HG02938 (cell line): ENCODE data around the gene SCNN1B.
"Not testable (repeated sequence)": the region's sequence is repeated elsewhere in the genome, so short reads cannot be mapped to it uniquely, and the experiment has no call there.

Experiments
- ATAC-seq: cut with Tn5 transposase; IDR thresholded peaks from one replicate; pipeline ENCODE4 v1.9.1; 2021; ENCODE audit warnings: mild to moderate bottlenecking, moderate library complexity; ENCODE audit not compliant: unreplicated experiment

Gene SCNN1B

DNA sequence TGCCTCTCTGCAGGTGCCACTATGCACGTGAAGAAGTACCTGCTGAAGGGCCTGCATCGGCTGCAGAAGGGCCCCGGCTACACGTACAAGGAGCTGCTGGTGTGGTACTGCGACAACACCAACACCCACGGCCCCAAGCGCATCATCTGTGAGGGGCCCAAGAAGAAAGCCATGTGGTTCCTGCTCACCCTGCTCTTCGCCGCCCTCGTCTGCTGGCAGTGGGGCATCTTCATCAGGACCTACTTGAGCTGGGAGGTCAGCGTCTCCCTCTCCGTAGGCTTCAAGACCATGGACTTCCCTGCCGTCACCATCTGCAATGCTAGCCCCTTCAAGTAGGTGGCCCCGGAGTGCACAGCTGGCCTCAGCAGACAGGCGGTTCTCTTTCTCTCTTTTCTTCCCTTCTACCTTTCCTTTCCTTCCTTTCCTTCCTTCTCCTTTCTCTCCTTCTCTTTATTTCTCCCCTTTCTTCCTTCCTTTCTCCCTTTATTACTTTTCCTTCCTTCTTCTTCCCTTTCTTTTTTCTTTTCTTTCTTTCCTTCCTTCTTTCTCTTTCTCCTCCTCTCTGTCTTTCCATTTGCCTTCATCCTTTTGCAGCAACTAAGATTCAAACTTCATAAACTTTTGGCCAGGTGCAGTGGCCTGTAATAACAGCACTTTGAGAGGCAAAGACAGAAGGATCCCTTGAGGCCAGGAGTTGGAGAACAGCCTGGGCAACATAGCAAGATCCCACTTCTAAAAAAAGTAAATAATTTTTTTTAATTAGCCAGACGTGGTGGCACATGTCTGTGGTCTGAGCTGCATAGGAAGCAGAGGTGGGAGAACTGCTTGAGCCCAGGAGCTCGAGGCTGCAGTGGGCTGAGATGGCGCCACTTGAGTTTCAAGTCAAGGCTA lies 46.7 kb downstream of the SCNN1B start:
- ATAC-seq = no peak

- ATAC-seq = no peak
These were observed 49.3 kb downstream of the SCNN1B start for GRCh38 chr16:23351360-23351759.

DNA sequence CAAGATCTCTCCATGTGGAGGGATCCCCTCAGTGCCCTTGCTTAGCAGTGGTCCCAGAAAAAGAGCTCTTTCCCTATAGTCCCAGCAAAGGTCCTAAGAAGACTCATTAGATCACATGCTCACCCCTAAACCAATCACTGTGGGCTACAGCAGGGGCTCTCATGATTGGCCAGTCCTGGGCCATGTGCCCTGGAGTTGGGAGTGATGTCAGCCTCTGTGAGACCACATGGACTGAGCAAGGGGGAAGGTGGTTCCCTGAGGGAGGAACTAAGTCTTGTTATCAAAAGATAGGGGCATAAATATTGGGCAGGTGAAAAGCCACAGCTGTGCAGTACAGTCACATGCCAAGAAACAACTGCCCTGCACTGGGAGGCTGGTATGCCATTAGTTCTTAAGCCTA lies 51.3 kb downstream of the SCNN1B start:
- no peak for ATAC-seq

DNA sequence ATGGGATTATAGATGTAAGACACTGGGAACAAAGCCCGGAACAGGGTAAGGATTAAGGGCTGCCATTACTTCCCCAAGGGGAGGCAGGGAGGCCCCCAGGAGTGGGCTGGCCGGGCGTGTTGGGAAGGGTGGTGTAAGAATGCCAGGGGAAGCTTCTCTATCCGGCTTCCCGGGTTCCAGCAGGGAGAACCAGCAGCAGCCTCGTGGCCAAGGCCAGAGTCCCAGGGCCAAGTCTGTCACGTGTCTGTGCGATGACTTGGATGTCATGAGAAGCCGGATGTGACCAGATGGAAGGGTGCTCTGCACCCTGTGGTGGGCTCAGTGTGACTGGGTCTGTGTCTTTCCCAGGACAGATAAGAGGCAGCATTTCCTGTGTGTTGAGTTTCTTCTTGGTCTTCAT lies 52.1 kb downstream of the SCNN1B start:
- no peak for ATAC-seq

DNA sequence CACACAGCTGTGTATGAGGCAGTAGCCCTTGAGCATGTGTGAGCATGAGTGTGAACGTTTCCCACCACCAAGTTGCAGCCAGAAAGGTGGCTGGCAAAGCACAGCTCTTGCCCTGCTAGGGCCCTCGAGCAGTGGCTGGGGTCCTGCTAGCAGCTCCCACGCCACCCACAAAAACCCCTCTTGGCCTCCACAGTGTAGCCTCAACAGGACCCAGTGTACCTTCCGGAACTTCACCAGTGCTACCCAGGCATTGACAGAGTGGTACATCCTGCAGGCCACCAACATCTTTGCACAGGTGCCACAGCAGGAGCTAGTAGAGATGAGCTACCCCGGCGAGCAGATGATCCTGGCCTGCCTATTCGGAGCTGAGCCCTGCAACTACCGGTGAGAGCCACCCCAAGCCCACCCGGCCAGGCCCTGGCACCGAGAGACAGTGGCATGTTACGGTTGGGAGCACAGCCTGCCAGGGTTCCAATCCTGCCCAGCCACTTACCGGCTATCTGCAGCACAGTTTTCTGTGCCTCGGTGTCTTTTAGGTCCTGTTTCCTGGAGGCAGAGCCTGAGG lies 53.1 kb downstream of the SCNN1B start:
- no peak for ATAC-seq

DNA sequence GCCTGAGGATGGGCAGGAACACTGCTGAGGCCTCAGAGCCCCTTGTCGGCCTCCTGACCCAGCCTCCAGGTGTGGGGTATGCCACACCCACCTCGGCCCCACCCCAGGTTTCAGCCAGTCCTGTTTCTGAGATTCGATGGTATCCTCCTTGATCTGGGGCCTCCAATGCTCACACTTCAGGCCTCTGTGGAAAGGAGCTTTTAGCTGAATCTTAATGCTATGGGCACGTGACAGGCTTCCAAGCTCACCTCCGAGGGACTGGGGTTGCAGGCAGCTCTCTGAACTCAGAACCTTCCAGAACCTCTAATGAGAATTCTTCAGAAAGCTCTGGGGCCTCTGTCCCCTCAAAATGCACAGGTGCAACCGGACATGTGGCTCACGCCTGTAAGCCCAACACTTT lies 54.8 kb downstream of the SCNN1B start:
- no peak for ATAC-seq

DNA sequence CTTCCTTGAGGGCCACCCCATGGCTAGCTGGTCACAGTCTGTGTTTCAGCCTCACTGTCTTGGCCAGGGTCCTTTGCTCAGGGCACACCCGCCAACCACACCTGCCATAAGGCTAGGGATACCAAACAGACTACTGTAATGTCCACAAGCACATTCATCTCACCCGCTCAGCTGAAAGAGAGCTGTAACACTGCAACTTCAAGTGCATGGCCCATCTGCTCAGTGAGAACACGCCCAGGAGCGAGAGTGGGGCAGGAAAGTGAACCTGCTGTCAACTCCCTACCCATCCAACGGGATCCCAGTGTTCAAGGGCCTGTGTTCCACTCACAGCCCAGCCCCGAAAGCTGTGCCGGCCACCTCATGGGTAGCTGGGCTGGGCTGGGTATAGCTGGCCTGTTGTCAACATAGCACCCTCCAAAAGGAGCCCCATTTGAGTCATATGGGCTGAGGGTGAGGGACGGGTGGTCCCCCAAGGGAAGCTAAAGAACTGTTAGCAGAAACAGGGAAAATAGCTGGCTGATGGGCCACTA lies 55.7 kb downstream of the SCNN1B start:
- no peak for ATAC-seq

DNA sequence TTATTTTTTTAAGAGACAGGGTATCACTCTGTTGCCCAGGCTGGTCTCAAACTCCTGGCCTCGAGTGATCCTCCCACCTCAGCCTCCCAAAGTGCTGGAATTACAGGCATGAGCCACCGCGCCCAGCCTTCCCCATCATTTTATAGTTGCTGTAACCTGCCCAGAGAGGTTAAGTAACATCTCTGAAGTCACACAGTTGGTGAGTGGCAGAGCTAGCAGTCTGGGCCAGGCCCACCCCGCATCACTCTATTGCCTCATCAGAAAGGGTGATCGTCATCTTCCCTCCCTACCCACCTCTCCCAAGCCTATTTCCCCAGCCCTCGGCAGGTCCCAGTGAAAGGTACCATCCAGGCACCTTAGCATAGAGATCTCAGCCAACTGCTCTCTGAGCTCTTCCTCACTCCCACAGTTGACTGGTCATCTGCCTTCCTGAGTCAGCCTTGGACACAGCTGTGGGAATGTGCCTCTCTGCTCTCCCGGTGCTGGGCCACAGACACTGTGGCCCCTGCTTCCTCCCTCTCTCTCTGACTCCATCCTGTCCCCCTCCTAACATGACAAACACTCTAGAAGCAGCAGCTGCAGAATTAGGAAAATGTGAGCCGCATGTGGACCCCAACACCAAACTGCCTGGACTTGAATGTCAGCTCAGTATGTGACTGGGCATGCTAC lies 57.1 kb downstream of the SCNN1B start:
- ATAC-seq = no peak

DNA sequence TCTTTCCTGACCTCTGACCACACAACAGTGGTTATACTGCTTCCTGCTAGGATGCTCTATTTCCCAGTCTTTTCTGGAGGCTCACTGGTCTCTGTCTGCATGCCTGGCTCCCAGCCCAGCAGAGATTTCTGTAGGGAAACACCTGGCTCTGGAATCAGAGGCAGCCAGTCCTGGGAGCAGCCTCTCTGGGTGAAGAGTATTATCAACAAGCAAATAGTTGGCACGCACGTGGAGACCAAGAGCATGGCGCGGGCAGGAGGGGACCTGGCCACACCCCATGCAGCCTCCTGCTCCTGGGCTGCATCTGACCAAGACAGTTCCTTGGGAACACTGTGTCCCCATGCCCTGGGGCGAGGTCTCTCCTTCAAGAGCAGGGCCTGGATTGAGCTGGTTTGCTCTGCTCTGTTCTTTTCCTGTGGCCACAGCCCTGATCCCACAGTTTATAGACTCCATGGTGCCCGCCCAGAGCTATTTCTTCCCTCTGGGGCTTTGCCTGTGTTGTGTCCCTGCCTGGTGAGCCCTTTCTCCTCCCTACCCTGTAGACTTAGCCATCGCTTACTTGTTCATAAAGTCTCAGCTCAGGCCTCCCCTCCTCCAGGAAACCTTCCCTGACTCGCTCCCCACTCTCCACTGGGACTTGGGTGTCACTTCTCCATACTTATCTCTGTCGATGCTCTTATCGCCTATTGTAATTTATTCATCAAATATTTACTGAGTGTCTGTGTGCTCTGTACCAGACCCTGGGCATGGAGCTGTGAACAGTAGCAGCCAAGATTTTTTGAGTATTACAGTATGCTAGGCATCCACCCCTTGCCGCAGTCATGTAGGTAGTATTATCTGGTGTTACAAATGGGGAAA lies 60.6 kb downstream of the SCNN1B start:
- ATAC-seq = no peak

DNA sequence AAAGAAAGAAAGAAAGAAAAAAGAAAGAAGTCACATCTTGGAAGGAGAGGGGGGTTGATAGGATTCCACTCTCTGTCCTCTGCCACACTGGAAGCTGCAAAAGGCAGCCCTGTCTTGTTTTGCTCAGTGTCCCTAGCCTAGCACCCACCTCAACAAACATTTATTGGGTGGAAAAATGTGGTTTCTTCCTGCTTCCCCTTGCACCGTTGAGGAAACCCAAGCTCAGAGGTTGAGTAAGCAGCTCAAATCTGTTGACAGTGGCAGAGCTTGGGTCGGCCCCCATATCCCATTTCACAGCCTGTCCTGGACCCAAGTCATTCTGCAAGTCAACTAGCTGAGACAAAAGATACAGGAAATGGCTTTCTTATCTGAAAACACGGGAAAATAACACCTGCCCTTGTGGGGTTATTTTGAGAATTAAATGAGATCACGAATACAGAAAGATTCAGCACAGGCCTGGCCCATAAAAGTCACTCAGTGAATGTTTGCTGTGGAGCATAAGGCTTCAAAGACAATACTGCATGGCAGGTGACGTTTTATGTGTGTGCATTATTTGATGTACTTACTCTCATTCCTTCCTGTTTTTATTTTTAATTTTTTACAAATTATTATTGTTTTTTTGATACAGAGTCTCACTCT lies 63.6 kb downstream of the SCNN1B start:
- ATAC-seq = no peak

GRCh38 chr16:23366341-23366740 lies 64.2 kb downstream of the SCNN1B start:
- ATAC-seq = not testable (repeated sequence)

DNA sequence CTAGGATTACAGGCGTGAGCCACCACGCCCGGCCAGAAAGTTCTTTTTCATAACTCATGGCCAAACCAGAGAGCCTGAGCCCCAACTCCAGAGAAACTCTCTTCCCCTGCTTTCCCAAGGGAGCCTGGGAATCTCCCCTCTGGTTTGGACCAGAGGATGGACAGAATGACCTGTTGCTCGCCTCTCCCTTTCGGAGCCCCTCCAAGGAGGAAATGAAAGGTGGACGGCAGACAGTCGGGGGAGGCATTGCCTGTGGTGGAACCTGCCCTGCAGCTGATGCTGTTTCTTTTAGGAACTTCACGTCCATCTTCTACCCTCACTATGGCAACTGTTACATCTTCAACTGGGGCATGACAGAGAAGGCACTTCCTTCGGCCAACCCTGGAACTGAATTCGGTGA lies 65.5 kb downstream of the SCNN1B start:
- no peak for ATAC-seq

DNA sequence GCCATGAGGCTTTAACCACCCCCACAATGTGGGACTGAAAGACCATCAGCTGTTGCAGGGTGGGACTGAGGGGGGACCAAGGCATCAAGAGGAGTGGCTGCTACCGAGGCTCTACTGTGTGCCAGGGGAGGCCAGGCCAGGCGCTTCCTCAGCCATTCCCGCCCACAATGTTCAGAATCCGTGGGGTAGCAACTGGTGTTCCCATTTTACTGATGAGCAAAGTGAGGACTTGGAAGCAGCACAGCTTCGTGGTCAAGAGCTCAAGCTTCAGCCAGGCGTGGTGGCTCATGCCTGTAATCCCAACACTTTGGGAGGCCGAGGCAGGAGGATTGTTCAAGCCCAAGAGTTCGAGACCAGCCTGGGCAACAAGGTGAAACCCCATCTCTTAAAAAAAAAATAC lies 65.9 kb downstream of the SCNN1B start:
- ATAC-seq = no peak

DNA sequence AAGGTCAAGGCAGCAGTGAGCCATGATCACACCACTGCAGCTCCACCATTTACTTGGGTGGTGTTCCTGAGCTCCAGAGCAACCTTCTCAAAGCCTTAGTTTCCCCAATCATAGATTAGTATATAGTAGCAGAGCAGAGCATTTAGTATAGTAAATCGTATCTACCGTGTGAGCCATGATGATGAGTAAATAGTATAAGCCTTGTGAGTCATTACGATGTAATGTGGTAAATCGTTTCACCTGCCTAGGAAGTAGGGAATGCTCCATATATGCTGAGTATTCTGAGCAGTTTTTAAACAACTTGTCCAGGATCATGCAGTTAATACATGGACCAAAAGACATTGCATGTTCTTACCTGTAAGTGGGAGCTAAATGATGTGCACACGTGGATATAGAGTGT lies 66.4 kb downstream of the SCNN1B start:
- no peak for ATAC-seq

DNA sequence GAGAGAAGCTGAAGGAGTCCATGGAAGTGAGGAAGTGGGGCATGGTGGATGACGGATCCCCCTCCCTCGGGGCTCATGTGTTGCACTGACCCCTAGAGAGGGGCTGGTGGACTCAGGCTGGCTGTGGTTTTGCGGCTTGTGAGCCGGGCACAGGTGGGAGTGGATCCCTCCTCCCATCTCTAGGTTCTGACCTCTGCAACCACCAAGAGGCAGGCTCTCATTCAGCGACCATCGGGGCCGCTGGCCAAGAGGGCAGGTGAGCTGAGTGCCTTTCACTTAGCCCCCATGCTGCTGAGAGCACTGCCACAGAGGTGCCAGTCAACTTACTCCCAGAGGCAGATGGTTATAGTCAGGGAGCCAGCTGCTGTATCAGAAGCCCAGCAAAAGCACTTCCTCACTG lies 67.3 kb downstream of the SCNN1B start:
- no peak for ATAC-seq

DNA sequence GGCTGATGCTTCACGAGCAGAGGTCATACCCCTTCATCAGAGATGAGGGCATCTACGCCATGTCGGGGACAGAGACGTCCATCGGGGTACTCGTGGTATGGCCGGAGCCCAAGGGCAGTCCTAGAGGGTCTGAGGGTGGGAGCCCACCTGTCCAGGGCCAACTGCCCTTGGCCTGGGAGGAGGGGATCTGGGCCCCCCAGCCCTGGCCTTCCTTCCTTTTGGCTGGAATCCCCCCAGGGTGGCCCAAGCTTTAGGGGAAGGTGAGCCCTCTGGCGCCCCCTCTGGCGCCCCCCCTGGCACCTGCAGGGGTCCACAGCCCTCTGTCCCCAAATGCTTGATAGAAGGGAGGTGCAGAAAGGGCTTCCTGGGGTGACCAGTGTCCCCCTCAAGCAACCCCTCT lies 69.3 kb downstream of the SCNN1B start:
- ATAC-seq = no peak

- ATAC-seq = no peak
These were observed 71.5 kb downstream of the SCNN1B start for GRCh38 chr16:23373436-23374219.

DNA sequence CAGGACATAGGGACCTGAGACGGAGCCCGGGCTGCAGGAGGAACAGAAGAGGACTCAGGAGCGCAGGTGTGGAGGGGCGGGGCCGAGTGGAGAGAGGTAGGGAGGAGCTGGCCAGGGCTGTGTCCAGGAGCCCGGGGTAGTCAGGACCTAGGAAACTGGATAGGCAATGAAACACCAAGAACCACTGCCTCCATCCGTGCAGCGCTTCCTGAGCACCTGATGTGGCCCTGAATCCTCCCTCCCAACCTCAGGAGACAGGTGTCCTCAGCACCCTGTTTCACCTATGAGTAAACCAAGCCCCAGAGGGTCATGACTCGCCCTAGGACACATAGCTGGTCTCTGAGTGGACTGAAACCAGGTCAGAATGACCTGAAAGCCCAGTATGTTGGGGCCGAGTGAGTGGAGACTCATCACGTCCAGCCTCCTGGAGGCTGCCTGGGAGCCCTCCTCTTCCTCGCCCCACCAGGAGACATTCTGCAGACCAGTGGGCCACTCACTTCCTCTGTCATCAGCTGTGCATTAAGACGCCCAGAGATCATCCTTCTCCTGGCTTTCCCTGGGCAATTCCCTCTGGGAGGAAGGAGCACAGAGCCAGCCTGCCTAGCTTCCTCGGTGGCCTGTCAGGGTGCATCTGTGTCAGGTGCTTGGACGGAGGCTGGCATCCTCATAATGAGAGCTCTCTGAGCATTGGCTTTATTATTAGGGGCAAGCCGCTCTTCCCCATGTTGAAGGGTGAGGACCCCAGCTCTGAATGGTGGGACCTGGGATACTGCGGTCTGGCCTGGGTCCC lies 72.8 kb downstream of the SCNN1B start:
- ATAC-seq = no peak

- no peak for ATAC-seq
These were observed 73.5 kb downstream of the SCNN1B start for GRCh38 chr16:23375643-23376042.
